ENCODE measurements around the gene L3HYPDH.

DNA sequence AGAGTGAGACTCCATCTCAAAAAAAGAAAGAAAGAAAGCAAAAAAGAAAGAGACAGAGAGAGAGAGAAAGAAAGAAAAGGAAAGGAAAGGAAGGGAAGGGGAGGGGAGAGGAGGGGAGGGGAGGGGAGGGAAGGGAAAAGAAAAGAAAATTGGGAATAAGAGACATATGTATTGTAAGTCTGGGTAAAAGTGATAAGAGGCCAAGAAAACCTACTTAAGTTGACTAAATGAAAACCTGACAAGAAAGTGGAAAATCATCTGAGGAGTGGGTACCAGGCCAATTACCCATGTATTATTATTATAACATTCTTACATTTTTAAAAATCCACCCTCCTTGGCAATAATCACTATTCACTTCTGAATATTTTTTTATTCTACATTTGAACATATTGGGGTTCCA is 46.1 kb upstream of the L3HYPDH start:
- TF ChIP-seq CTCF (IDR thresholded peaks at IDR 0.05) (no peak), POLR2A (IDR thresholded peaks at IDR 0.05) (no peak), POLR2AphosphoS5 (IDR thresholded peaks at IDR 0.05) (no peak)
